ENCODE results near the gene GJA9.
"Not testable (repeated sequence)": the region's sequence is repeated elsewhere in the genome, so short reads cannot be mapped to it uniquely, and the experiment has no call there.

GJA9 gene

DNA sequence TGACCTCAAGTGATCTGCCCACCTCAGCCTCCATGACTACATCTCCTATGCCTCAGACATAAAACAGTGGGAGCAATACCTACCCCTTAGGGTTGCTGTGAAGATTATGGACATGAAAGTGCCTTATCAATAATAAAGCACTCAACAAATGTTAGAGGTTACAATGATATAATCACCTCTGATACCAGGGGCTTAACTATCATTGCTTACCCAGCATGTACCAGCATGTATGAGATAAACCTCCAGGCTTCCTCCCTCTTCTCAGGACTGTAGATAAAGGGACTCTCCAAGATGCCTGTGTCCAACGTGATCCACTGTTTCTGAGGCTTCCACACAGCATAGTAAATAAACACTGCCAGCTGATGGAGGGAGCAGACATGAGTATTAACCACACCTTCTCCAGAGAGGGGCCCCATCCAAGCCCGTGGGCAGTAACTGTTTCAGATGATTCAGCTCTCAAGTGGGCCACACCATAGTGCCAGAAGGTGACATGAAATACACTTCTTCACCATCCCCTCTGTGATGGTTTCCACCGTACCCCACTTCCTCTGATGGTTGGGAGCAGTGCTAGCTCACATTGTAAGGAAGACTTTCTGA is 34.1 kb upstream of the GJA9 start:
- no peak overlapping the region for H3K9ac ChIP-seq
- H3K27ac ChIP-seq = no peak overlapping the region
- no peak for TF ChIP-seq Cebpa-rat (IDR thresholded peaks at IDR 0.05)
- no peak overlapping the region for H3K4me2 ChIP-seq
- no peaks in the 10 kb centered on the region for H3K36me3 ChIP-seq
- H3K27me3 ChIP-seq = no peaks in the 10 kb centered on the region
- no peaks in the 10 kb centered on the region for H4K20me1 ChIP-seq
- H3K4me3 ChIP-seq = no peak overlapping the region
- peaks cover 7% of the 10 kb centered on the region; the same call in 1 of the 2 replicates for H3K4me1 ChIP-seq
- H3K9me3 ChIP-seq = no peaks in the 10 kb centered on the region

- H4K20me1 ChIP-seq, H3K4me1 ChIP-seq, H3K9ac ChIP-seq, H3K9me3 ChIP-seq, H3K36me3 ChIP-seq, H3K4me3 ChIP-seq, H3K27me3 ChIP-seq, H3K4me2 ChIP-seq, H3K27ac ChIP-seq: not testable (repeated sequence)
Observed at GRCh38 chr1:38914908-38915307, 33.5 kb upstream of the GJA9 start.

- H3K9me3 ChIP-seq = peaks cover 19% of the 10 kb centered on the region
- H3K27ac ChIP-seq = no peak overlapping the region
- H3K4me1 ChIP-seq = no peaks in the 10 kb centered on the region
- no peaks in the 10 kb centered on the region for H3K27me3 ChIP-seq
- no peaks in the 10 kb centered on the region for H3K36me3 ChIP-seq
- TF ChIP-seq Cebpa-rat (IDR thresholded peaks at IDR 0.05) = no peak
- no peak overlapping the region for H3K9ac ChIP-seq
- no peaks in the 10 kb centered on the region for H4K20me1 ChIP-seq
- H3K4me3 ChIP-seq = no peak overlapping the region
- H3K4me2 ChIP-seq = no peak overlapping the region
Observed at GRCh38 chr1:38908821-38909220, 27.4 kb upstream of the GJA9 start.

DNA sequence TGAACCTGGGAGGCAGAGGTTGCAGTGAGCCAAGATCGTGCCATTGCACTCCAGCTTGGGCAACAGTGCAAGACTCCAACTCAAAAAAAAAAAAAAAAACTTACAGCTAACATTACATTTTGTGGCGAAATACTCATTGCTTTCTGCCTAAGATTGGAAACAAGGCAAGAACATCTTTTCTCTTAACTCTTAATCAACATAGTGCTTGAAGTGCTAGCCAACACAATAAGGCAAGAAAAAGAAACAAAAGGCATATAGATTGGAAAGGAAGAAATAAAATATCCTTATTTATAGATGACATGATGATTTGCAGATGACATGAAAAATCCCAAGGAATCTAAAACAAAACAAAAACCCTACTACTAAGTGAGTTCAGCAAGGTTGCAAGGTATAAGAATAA is 24.6 kb upstream of the GJA9 start:
- H3K4me1 ChIP-seq = no peaks in the 10 kb centered on the region
- H3K4me3 ChIP-seq = no peak overlapping the region
- H3K9ac ChIP-seq = no peak overlapping the region
- H3K27me3 ChIP-seq = no peaks in the 10 kb centered on the region
- TF ChIP-seq Cebpa-rat (IDR thresholded peaks at IDR 0.05) = no peak
- no peaks in the 10 kb centered on the region for H3K36me3 ChIP-seq
- H3K27ac ChIP-seq = no peak overlapping the region
- H4K20me1 ChIP-seq = no peaks in the 10 kb centered on the region
- H3K9me3 ChIP-seq = peaks cover 19% of the 10 kb centered on the region
- H3K4me2 ChIP-seq = no peak overlapping the region

- Histone ChIP-seq H3K27ac (no peak overlapping the region), H3K4me2 (no peak overlapping the region), H3K27me3 (no peaks in the 10 kb centered on the region), H3K4me1 (no peaks in the 10 kb centered on the region), H4K20me1 (no peaks in the 10 kb centered on the region), H3K36me3 (no peaks in the 10 kb centered on the region), H3K9me3 (no peaks in the 10 kb centered on the region), H3K9ac (no peak overlapping the region), H3K4me3 (no peak overlapping the region)
- TF ChIP-seq Cebpa-rat (IDR thresholded peaks at IDR 0.05) = no peak
Observed at GRCh38 chr1:38899560-38899959, 18.2 kb upstream of the GJA9 start.

- no peak overlapping the region for H3K9ac ChIP-seq
Observed at GRCh38 chr1:38898653-38899230, 17.4 kb upstream of the GJA9 start.

DNA sequence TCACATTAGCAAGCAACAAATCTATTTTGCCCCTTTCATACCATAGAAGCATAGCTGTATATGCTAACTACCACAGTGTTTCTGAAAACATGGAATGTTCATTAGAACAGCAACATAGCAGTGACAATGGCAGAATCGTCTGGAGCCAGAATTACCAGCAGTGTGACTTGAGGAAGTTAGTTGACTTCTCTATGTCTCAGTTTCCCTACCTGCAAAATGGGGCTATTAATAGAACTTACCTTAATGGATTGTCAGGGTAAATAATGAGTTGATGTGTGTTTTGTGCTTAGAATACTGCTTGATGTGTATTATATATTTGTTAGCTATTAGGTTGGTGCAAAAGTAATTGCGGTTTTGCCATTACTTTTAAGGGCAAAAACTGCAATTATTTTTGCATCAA is 14.8 kb upstream of the GJA9 start:
- no peak overlapping the region for H3K4me3 ChIP-seq
- no peaks in the 10 kb centered on the region for H3K36me3 ChIP-seq
- no peaks in the 10 kb centered on the region for H4K20me1 ChIP-seq
- H3K9me3 ChIP-seq = no peaks in the 10 kb centered on the region
- H3K27ac ChIP-seq = no peak overlapping the region
- H3K4me1 ChIP-seq = no peaks in the 10 kb centered on the region
- TF ChIP-seq Cebpa-rat (IDR thresholded peaks at IDR 0.05) = no peak
- H3K9ac ChIP-seq = no peak overlapping the region
- no peaks in the 10 kb centered on the region for H3K27me3 ChIP-seq
- no peak overlapping the region for H3K4me2 ChIP-seq

More at GRCh38 chr1:38898653-38899230, 17.4 kb upstream of the GJA9 start:
- Histone ChIP-seq H3K4me1 (no peaks in the 10 kb centered on the region), H3K9me3 (no peaks in the 10 kb centered on the region), H3K4me3 (no peak overlapping the region), H3K4me2 (no peak overlapping the region), H3K27me3 (no peaks in the 10 kb centered on the region), H3K36me3 (no peaks in the 10 kb centered on the region), H4K20me1 (no peaks in the 10 kb centered on the region), H3K27ac (no peak overlapping the region)
- TF ChIP-seq Cebpa-rat (IDR thresholded peaks at IDR 0.05) = no peak

DNA sequence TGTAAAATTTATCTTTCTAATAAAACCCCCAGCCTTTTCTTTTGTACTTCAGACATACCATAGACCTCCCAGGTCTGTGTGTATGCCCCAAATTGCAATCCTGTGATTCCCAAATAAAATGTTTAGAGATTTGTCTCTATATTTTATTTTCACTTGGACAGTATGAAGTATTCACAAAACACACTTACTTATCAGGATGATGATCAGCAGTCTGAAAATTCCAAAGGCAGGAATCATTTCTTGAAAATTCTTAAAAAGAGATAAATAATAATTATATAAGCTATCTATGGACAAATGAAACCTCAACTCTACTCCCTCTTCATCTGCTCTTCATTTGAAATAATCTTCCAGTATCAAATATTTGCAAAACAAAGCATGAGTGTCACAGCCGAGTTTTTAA is 11.6 kb upstream of the GJA9 start:
- Histone ChIP-seq H4K20me1 (no peaks in the 10 kb centered on the region), H3K4me3 (no peak overlapping the region), H3K4me2 (no peak overlapping the region), H3K27me3 (no peaks in the 10 kb centered on the region), H3K9me3 (no peaks in the 10 kb centered on the region), H3K27ac (no peak overlapping the region), H3K36me3 (no peaks in the 10 kb centered on the region), H3K4me1 (peaks cover 7% of the 10 kb centered on the region; the same call in 1 of the 2 replicates), H3K9ac (no peak overlapping the region)
- TF ChIP-seq Cebpa-rat (IDR thresholded peaks at IDR 0.05) = no peak

DNA sequence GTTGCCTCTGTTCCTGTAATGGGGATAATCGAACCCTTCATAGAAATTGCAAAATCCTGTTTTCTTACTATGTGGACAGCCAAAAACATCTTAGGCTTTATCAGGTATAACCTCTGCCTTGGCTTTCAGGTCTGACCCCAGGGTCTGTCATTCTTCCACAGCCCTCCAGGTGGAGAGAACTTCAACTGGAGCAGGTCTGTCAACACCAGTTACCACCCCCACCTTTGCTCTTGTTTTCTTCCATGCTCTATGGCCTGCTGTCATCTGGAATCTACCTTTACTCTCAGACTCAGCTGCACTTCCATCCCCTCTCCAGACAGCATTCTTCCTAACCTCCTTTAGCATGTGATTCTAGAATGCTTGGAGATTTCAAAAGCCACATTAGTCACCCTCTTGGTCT is 10.4 kb upstream of the GJA9 start:
- Histone ChIP-seq H3K27ac (no peak overlapping the region), H3K9ac (no peak overlapping the region), H3K36me3 (no peaks in the 10 kb centered on the region), H3K4me3 (no peak overlapping the region), H3K27me3 (no peaks in the 10 kb centered on the region), H4K20me1 (no peaks in the 10 kb centered on the region), H3K9me3 (no peaks in the 10 kb centered on the region), H3K4me2 (no peak overlapping the region), H3K4me1 (peaks cover 7% of the 10 kb centered on the region; the same call in 1 of the 2 replicates)
- no peak for TF ChIP-seq Cebpa-rat (IDR thresholded peaks at IDR 0.05)

DNA sequence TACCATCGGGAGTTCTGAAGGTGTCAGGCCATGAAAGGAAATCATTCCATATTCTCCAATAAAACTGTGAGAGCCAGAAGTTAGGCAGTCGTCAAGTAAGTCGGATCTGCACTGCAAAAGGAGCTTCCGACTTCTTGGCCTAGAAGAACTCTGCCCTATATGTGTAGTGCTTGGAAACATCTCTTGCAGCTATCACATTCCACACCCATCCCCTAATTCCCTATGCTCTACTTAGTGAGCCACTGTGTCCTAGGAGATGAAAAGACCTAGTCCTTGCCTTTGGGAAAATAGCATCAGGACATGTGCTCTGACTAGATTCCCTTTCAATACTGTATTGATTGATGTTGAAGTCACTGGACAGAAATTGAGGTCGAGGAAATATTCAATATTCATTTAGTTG is 8.2 kb upstream of the GJA9 start:
- H3K9ac ChIP-seq = no peak overlapping the region
- H3K27ac ChIP-seq = no peak overlapping the region
- peaks cover 7% of the 10 kb centered on the region; the same call in 1 of the 2 replicates for H3K4me1 ChIP-seq
- TF ChIP-seq Cebpa-rat (IDR thresholded peaks at IDR 0.05) = no peak
- H4K20me1 ChIP-seq = no peaks in the 10 kb centered on the region
- no peaks in the 10 kb centered on the region for H3K36me3 ChIP-seq
- no peak overlapping the region for H3K4me3 ChIP-seq
- H3K27me3 ChIP-seq = no peaks in the 10 kb centered on the region
- no peak overlapping the region for H3K4me2 ChIP-seq
- no peaks in the 10 kb centered on the region for H3K9me3 ChIP-seq
